Panc1 (cell line): ENCODE data around the gene NAPG.

Source experiments
- CTCF ChIP-seq: fragments of 450-650 bp; IDR thresholded peaks from 2 replicates; pipeline ENCODE4 v1.5.1; 2017; ENCODE audit warnings: mild to moderate bottlenecking
- POLR2AphosphoS5 ChIP-seq: IDR thresholded peaks from 2 replicates; pipeline ENCODE4 v1.6.1; 2012; ENCODE audit warnings: mild to moderate bottlenecking, low read depth, low read length, moderate library complexity
- REST ChIP-seq, 2 experiments: IDR thresholded peaks; 2 replicates each; pipeline ENCODE4 v1.6.1; 2011 to 2012; ENCODE audit warnings: low read depth in 2 of 2, control low read depth in 1 of 2, low read length in 1 of 2, mild to moderate bottlenecking in 1 of 2, moderate library complexity in 1 of 2; ENCODE audit not compliant: insufficient read depth in 1 of 2
- SIN3A ChIP-seq: IDR thresholded peaks from 2 replicates; pipeline ENCODE4 v1.6.1; 2012; ENCODE audit warnings: low read depth, mild to moderate bottlenecking, low read length, moderate library complexity, borderline replicate concordance; ENCODE audit not compliant: insufficient read depth

- no peak for TF ChIP-seq CTCF
- TF ChIP-seq POLR2AphosphoS5, result no peak
- TF ChIP-seq REST (IDR thresholded peaks at IDR 0.05; ENCODE audit: insufficient read depth in 1 of 2, low read depth in 2 of 2, low read length in 1 of 2), result no peak
- no peak for TF ChIP-seq SIN3A
Measured at GRCh38 chr18:10533111-10533510, 7.3 kb downstream of the NAPG start.
